H1 (cell line): ENCODE measurements around the gene CAMP.

ENCODE experiments used
- CBX5 ChIP-seq: fragments of 300-800, 300-1000 bp; sonication (generic); IDR thresholded peaks from 2 replicates; pipeline ENCODE4 v1.7.1; 2016; ENCODE audit warnings: antibody characterized with exemption, low read length, low read depth
- E2F6 ChIP-seq: IDR thresholded peaks from 2 replicates; pipeline ENCODE4 v1.6.1; 2012; ENCODE audit warnings: inconsistent platforms
- EZH2 ChIP-seq: fragments of 200-600 bp; sonication (generic); IDR thresholded peaks from 2 replicates; pipeline ENCODE4 v1.7.1; 2012; ENCODE audit warnings: low read depth, mild to moderate bottlenecking, moderate library complexity, low read length, inconsistent platforms; ENCODE audit not compliant: severe bottlenecking
- FOSL1 ChIP-seq: IDR thresholded peaks from 2 replicates; pipeline ENCODE4 v1.6.1; 2011; ENCODE audit warnings: mild to moderate bottlenecking, low read depth, low read length, moderate library complexity; ENCODE audit not compliant: insufficient read depth
- HDAC2 ChIP-seq, 2 experiments: fragments of 300-600 bp in 1 of 2; sonication (generic) in 1 of 2; IDR thresholded peaks; 2 replicates each; pipeline ENCODE4 v1.6.1; 2011 to 2012; ENCODE audit warnings: low read depth in 2 of 2, low read length in 2 of 2, mild to moderate bottlenecking in 2 of 2, moderate library complexity in 2 of 2, borderline replicate concordance in 1 of 2, inconsistent platforms in 1 of 2
- MAFK ChIP-seq: IDR thresholded peaks from 2 replicates; pipeline ENCODE4 v1.6.1; 2012; ENCODE audit warnings: low read depth, mild to moderate bottlenecking, improper control_type of control experiment, low read length
- POLR2A ChIP-seq, 2 experiments: IDR thresholded peaks; 1 replicate in 1 of 2; 2 replicates in 1 of 2; pipeline ENCODE4 v1.6.1; 2011; ENCODE audit warnings: low read depth in 2 of 2, low read length in 2 of 2, mild to moderate bottlenecking in 2 of 2; ENCODE audit errors: control extremely low read depth in 1 of 2
- POLR2AphosphoS5 ChIP-seq: IDR thresholded peaks from 2 replicates; pipeline ENCODE4 v1.6.1; 2011; ENCODE audit warnings: low read depth, low read length
- SIN3A ChIP-seq, 2 experiments: IDR thresholded peaks in 1 of 2; conservative IDR thresholded peaks in 1 of 2; 2 replicates each; pipeline ENCODE4 v1.6.1; 2011 to 2012; ENCODE audit warnings: low read length in 2 of 2, improper control_type of control experiment in 1 of 2, low read depth in 1 of 2, mild to moderate bottlenecking in 1 of 2
- SIX5 ChIP-seq: IDR thresholded peaks from 2 replicates; pipeline ENCODE4 v1.6.1; 2011; ENCODE audit warnings: mild to moderate bottlenecking, low read depth, low read length
- SP4 ChIP-seq: IDR thresholded peaks from 2 replicates; pipeline ENCODE4 v1.6.1; 2012; ENCODE audit warnings: low read length, inconsistent platforms
- USF2 ChIP-seq: IDR thresholded peaks from 2 replicates; pipeline ENCODE4 v1.6.1; 2011; ENCODE audit warnings: low read length, improper control_type of control experiment
- TF ChIP-seq, protein P1 (sequence below): IDR thresholded peaks from 2 replicates; pipeline ENCODE4 v1.6.1; 2012; ENCODE audit warnings: inconsistent platforms
- TF ChIP-seq, protein P2 (sequence below), 3 experiments: IDR thresholded peaks; 1 replicate in 2 of 3; 2 replicates in 1 of 3; pipeline versions ENCODE4 v1.5.1 to v1.6.1; 2011; ENCODE audit warnings: low read length in 3 of 3, mild to moderate bottlenecking in 3 of 3, inconsistent platforms in 2 of 3, low read depth in 1 of 3, moderate library complexity in 1 of 3; ENCODE audit not compliant: insufficient read depth in 1 of 3; ENCODE audit errors: control extremely low read depth in 1 of 3

- TF ChIP-seq POLR2AphosphoS5 (no peak), HDAC2 (IDR thresholded peaks at IDR 0.05; ENCODE audit: borderline replicate concordance in 1 of 2, low read depth in 2 of 2, low read length in 2 of 2) (no peak), FOSL1 (no peak), SP4 (no peak), SIX5 (no peak), POLR2A (IDR thresholded peaks at IDR 0.05; ENCODE audit: control extremely low read depth in 1 of 2, low read depth in 2 of 2, low read length in 2 of 2) (no peak), CBX5 (no peak), USF2 (no peak), EZH2 (no peak), E2F6 (no peak), MAFK (no peak), SIN3A (conservative IDR thresholded peaks at IDR 0.05 in 1 of 2, IDR thresholded peaks at IDR 0.05 in 1 of 2; ENCODE audit: low read depth in 1 of 2, low read length in 2 of 2) (no peak)
- TF ChIP-seq, protein P1, sequence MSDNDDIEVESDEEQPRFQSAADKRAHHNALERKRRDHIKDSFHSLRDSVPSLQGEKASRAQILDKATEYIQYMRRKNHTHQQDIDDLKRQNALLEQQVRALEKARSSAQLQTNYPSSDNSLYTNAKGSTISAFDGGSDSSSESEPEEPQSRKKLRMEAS: no peak
- TF ChIP-seq, protein P2, sequence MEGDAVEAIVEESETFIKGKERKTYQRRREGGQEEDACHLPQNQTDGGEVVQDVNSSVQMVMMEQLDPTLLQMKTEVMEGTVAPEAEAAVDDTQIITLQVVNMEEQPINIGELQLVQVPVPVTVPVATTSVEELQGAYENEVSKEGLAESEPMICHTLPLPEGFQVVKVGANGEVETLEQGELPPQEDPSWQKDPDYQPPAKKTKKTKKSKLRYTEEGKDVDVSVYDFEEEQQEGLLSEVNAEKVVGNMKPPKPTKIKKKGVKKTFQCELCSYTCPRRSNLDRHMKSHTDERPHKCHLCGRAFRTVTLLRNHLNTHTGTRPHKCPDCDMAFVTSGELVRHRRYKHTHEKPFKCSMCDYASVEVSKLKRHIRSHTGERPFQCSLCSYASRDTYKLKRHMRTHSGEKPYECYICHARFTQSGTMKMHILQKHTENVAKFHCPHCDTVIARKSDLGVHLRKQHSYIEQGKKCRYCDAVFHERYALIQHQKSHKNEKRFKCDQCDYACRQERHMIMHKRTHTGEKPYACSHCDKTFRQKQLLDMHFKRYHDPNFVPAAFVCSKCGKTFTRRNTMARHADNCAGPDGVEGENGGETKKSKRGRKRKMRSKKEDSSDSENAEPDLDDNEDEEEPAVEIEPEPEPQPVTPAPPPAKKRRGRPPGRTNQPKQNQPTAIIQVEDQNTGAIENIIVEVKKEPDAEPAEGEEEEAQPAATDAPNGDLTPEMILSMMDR (IDR thresholded peaks at IDR 0.05; ENCODE audit: control extremely low read depth in 1 of 3, insufficient read depth in 1 of 3, low read depth in 1 of 3, low read length in 3 of 3): no peak
Measured at GRCh38 chr3:48180531-48181253, 42.6 kb upstream of the CAMP start.
